Measurements from ENCODE around the gene CAPN7. TPM values are rescaled to one million over a fixed set of nuclear protein-coding genes. Genes with fewer than 3 reads are reported as not detected.

Gene CAPN7
- total RNA-seq, 1 experiment from 2014 or later, result 25.2 TPM

GRCh38 chr3:15164340-15164739 lies 41.7 kb upstream of the CAPN7 start:
- Histone ChIP-seq H3K79me1 (ENCODE audit: insufficient read depth, low read depth, low read length, poor library complexity, severe bottlenecking) (no peaks in the 10 kb centered on the region), H3K18ac (ENCODE audit: insufficient read length, low read depth, low read length) (no peak overlapping the region), H4K91ac (ENCODE audit: insufficient read length, low read depth, low read length) (no peak overlapping the region), H4K5ac (ENCODE audit: insufficient read length, low read depth, low read length) (no peak overlapping the region), H4K20me1 (ENCODE audit: control insufficient read depth, insufficient read depth, insufficient read length) (no peaks in the 10 kb centered on the region), H3T11ph (ENCODE audit: low read length) (no peak overlapping the region), H2BK120ac (ENCODE audit: low read depth, low read length, poor library complexity, severe bottlenecking) (no peak overlapping the region), H2BK15ac (ENCODE audit: low read depth, low read length) (no peak overlapping the region), H2BK20ac (ENCODE audit: low read depth, low read length, poor library complexity, severe bottlenecking) (no peak overlapping the region), H3K4ac (ENCODE audit: low read depth, low read length) (no peak overlapping the region), H3K56ac (ENCODE audit: insufficient read length, low read depth, low read length) (no peak overlapping the region), H3K23ac (ENCODE audit: insufficient read length, low read depth, low read length) (no peak overlapping the region), H3K27me3 (ENCODE audit: insufficient read depth, low read length) (no peaks in the 10 kb centered on the region; the same call in 1 of the 2 replicates), H3K4me2 (ENCODE audit: insufficient read depth, insufficient read length, low read length) (no peak overlapping the region), H2AFZ (ENCODE audit: low read length) (no peak overlapping the region), H3K27ac (ENCODE audit: insufficient read length, low read depth, low read length) (no peak overlapping the region), H3K9ac (ENCODE audit: extremely low read depth, insufficient read length, low read length) (no peak overlapping the region), H2AK5ac (ENCODE audit: insufficient read length, low read length) (no peak overlapping the region), H2BK12ac (ENCODE audit: insufficient read length, low read depth, low read length) (no peak overlapping the region), H3K9me3 (ENCODE audit: control insufficient read depth, low read depth, low read length) (no peaks in the 10 kb centered on the region), H2BK5ac (ENCODE audit: insufficient read length, low read length) (no peak overlapping the region), H3K79me2 (ENCODE audit: insufficient read depth, low read length) (no peaks in the 10 kb centered on the region), H3K4me1 (ENCODE audit: insufficient read depth, low read length) (no peaks in the 10 kb centered on the region), H3K14ac (ENCODE audit: insufficient read depth, low read length) (no peak overlapping the region), H4K8ac (replicated peaks; ENCODE audit: insufficient read length, low read depth, low read length) (no peak overlapping the region), H3K23me2 (ENCODE audit: insufficient read length, low read depth, low read length, poor library complexity, severe bottlenecking) (no peaks in the 10 kb centered on the region)
- no peak for DNase-seq
- no peak overlapping the region for H3K4me3 Mint-ChIP-seq
- H3K4me1 Mint-ChIP-seq, result no peaks in the 10 kb centered on the region
- peaks cover 32% of the 10 kb centered on the region for H3K27me3 Mint-ChIP-seq (ENCODE audit: low read depth)
- H3K27ac Mint-ChIP-seq, result no peak overlapping the region
- H3K36me3 Mint-ChIP-seq (ENCODE audit: insufficient read depth in 1 of 3, low read depth in 3 of 3), result peaks cover 0 to 3% (median 2%) of the 10 kb centered on the region in 3 experiments; a peak in 2 of 7 replicates
- WGBS (ENCODE audit: extremely low coverage, insufficient read length, low lambda C conversion rate), result no CpG with 5 or more reads among the region's 1 CpG
- TF ChIP-seq, protein P1, sequence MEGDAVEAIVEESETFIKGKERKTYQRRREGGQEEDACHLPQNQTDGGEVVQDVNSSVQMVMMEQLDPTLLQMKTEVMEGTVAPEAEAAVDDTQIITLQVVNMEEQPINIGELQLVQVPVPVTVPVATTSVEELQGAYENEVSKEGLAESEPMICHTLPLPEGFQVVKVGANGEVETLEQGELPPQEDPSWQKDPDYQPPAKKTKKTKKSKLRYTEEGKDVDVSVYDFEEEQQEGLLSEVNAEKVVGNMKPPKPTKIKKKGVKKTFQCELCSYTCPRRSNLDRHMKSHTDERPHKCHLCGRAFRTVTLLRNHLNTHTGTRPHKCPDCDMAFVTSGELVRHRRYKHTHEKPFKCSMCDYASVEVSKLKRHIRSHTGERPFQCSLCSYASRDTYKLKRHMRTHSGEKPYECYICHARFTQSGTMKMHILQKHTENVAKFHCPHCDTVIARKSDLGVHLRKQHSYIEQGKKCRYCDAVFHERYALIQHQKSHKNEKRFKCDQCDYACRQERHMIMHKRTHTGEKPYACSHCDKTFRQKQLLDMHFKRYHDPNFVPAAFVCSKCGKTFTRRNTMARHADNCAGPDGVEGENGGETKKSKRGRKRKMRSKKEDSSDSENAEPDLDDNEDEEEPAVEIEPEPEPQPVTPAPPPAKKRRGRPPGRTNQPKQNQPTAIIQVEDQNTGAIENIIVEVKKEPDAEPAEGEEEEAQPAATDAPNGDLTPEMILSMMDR (conservative IDR thresholded peaks at IDR 0.05), result no peak
- H3K9me3 Mint-ChIP-seq, result peaks cover 4 to 18% of the 10 kb centered on the region in 2 experiments
